A549 (cell line): Measurements from ENCODE around the gene CELF5.

Experiments
- CTCF ChIP-seq: fragments of >200 bp; sonication (Bioruptor Twin); formaldehyde crosslinking; IDR thresholded peaks from 3 replicates; pipeline ENCODE4 v1.5.1; 2016
- EP300 ChIP-seq, 2 experiments: fragments of >200 bp; sonication (Bioruptor Twin); formaldehyde crosslinking; IDR thresholded peaks; 2 replicates in 1 of 2; 3 replicates in 1 of 2; pipeline ENCODE4 v1.6.1; 2016 to 2017
- KDM1A ChIP-seq: fragments of 200-600 bp; sonication (generic); IDR thresholded peaks from 2 replicates; pipeline ENCODE4 v1.6.1; 2016; ENCODE audit warnings: low read depth, mild to moderate bottlenecking
- NFE2L2 ChIP-seq: fragments of 150-350 bp; conservative IDR thresholded peaks from 2 replicates; pipeline ENCODE4 v1.6.1; 2014; ENCODE audit warnings: low read length
- NR3C1 ChIP-seq: fragments of >200 bp; sonication (Bioruptor Twin); formaldehyde crosslinking; IDR thresholded peaks from 3 replicates; pipeline ENCODE4 v1.6.1; 2017
- RFX5 ChIP-seq: fragments of 450-650 bp; IDR thresholded peaks from 2 replicates; pipeline ENCODE4 v1.7.1; 2014; ENCODE audit warnings: antibody characterized with exemption, mild to moderate bottlenecking, moderate library complexity
- SREBF2 ChIP-seq: fragments of 450-650 bp; IDR thresholded peaks from 2 replicates; pipeline ENCODE4 v1.6.1; 2014; ENCODE audit warnings: mild to moderate bottlenecking, moderate library complexity

GRCh38 chr19:3336351-3336679 is 111.9 kb downstream of the CELF5 start:
- TF ChIP-seq CTCF, result no peak
- TF ChIP-seq EP300 (IDR thresholded peaks at IDR 0.05), result no peak
- no peak for TF ChIP-seq KDM1A
- TF ChIP-seq NR3C1, result no peak
- TF ChIP-seq NFE2L2, result no peak
- no peak for TF ChIP-seq RFX5
- no peak for TF ChIP-seq SREBF2
